ENCODE results near the gene VSIG2.

Gene VSIG2

DNA sequence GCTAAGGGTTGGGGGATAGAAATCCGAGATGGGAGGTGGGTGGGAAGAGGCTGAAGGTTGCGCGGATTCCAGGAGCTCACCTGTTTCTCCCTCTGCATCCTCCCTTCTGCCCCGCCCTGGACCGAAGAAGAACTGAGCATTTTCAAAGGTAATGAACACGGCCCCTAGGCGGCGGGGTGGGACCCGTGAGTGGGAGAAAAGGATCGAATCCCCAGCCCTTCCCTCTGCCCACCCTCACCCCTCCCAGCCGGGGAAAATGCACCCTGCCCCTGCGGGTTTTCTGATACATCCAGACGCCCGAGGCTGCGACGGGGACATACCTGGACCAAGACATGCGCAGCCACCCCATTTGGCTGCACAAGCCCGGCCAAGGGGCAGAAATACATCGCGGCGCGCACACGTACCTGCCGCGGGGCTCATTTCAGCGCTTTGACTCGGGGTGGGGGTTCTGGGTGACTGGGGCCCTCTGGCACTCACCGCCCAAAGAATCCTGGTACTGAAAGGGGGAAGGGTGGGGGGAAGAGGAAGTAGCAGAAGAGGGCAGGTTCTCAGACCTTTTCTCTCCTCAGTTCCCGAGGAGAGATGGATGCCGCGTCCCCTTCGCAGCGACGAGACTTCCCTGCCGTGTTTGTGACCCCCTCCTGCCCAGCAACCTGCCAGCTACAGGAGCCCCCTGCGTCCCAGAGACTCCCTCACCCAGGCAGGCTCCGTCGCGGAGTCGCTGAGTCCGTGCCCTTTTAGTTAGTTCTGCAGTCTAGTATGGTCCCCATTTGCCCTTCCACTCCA is 6.0 kb downstream of the VSIG2 start:
- H3K9ac ChIP-seq (ENCODE audit: low read depth, low read length), result no peak overlapping the region
- no peak for ATAC-seq (ENCODE audit: insufficient read depth, low read depth)
- no peak overlapping the region for H3K27ac ChIP-seq (ENCODE audit: low read length)
- H4K20me1 ChIP-seq (ENCODE audit: insufficient read depth, low read length), result peaks cover 11% of the 10 kb centered on the region
- no peaks in the 10 kb centered on the region for H3K79me2 ChIP-seq (ENCODE audit: insufficient read depth, low read length)
- no peak for TF ChIP-seq EZH2 (IDR thresholded peaks at IDR 0.05; ENCODE audit: borderline replicate concordance, low read depth, low read length, severe bottlenecking)
- no peak for TF ChIP-seq CTCF (IDR thresholded peaks at IDR 0.05; ENCODE audit: borderline replicate concordance, extremely low read depth, low read length, poor library complexity, severe bottlenecking)
- no peaks in the 10 kb centered on the region for H3K36me3 ChIP-seq (ENCODE audit: insufficient read depth, low read length)
- DNase-seq, result no peak
- H3K9me3 ChIP-seq (ENCODE audit: insufficient read depth, low read length, severe bottlenecking), result no peaks in the 10 kb centered on the region
- H2AFZ ChIP-seq (ENCODE audit: low read depth, low read length), result no peak overlapping the region
- H3K4me3 ChIP-seq (ENCODE audit: low read depth in 1 of 2, low read length in 2 of 2), result no peak overlapping the region
- H3K4me1 ChIP-seq (ENCODE audit: insufficient read depth, low read length), result no peaks in the 10 kb centered on the region
- peaks cover 38% of the 10 kb centered on the region for H3K27me3 ChIP-seq (ENCODE audit: insufficient read depth, low read length, poor library complexity)
- H3K4me2 ChIP-seq (ENCODE audit: insufficient read depth, low read length), result no peak overlapping the region

GRCh38 chr11:124745270-124745834 is 6.7 kb downstream of the VSIG2 start:
- Histone ChIP-seq H3K36me3 (ENCODE audit: insufficient read depth, low read length) (no peaks in the 10 kb centered on the region), H3K79me2 (ENCODE audit: insufficient read depth, low read length) (no peaks in the 10 kb centered on the region), H3K4me1 (ENCODE audit: insufficient read depth, low read length) (no peaks in the 10 kb centered on the region), H2AFZ (ENCODE audit: low read depth, low read length) (no peak overlapping the region), H4K20me1 (ENCODE audit: insufficient read depth, low read length) (peaks cover 11% of the 10 kb centered on the region), H3K27ac (ENCODE audit: low read length) (no peak overlapping the region), H3K4me3 (ENCODE audit: low read depth in 1 of 2, low read length in 2 of 2) (no peak overlapping the region), H3K27me3 (ENCODE audit: insufficient read depth, low read length, poor library complexity) (peaks cover 38% of the 10 kb centered on the region), H3K9ac (ENCODE audit: low read depth, low read length) (no peak overlapping the region), H3K9me3 (ENCODE audit: insufficient read depth, low read length, severe bottlenecking) (no peaks in the 10 kb centered on the region), H3K4me2 (ENCODE audit: insufficient read depth, low read length) (no peak overlapping the region)
- no peak for ATAC-seq (ENCODE audit: insufficient read depth, low read depth)
- DNase-seq, result no peak
- no peak for TF ChIP-seq EZH2 (IDR thresholded peaks at IDR 0.05; ENCODE audit: borderline replicate concordance, low read depth, low read length, severe bottlenecking)
- no peak for TF ChIP-seq CTCF (IDR thresholded peaks at IDR 0.05; ENCODE audit: borderline replicate concordance, extremely low read depth, low read length, poor library complexity, severe bottlenecking)

DNA sequence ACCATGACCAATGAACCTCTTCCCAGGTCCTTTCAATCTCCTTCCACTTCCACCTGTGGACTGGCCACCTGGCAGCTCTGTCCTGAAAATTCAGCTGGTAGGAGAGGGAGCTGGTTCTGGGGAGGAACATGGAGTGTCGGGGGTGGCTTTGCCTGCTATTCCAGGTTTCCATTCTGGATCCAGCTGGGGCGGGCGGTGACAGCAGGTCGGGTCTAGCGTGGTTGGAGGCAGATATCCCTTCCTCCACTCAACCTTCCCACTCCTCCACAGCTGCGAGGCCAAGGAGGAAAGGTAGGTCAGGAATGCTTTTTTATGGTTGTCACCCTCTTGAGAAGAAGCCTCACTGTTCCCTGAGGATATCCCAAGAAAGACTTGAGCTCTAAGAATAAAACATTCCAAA is 9.0 kb downstream of the VSIG2 start:
- H4K20me1 ChIP-seq (ENCODE audit: insufficient read depth, low read length), result peaks cover 7% of the 10 kb centered on the region; the same call in 1 of the 2 replicates
- no peak overlapping the region for H2AFZ ChIP-seq (ENCODE audit: low read depth, low read length)
- DNase-seq (no peak), ATAC-seq (ENCODE audit: insufficient read depth, low read depth) (no peak)
- no peak overlapping the region for H3K4me3 ChIP-seq (ENCODE audit: low read depth in 1 of 2, low read length in 2 of 2)
- H3K4me1 ChIP-seq (ENCODE audit: insufficient read depth, low read length), result no peaks in the 10 kb centered on the region
- H3K27me3 ChIP-seq (ENCODE audit: insufficient read depth, low read length, poor library complexity), result peaks cover 25% of the 10 kb centered on the region
- TF ChIP-seq CTCF (IDR thresholded peaks at IDR 0.05; ENCODE audit: borderline replicate concordance, extremely low read depth, low read length, poor library complexity, severe bottlenecking) (no peak), EZH2 (IDR thresholded peaks at IDR 0.05; ENCODE audit: borderline replicate concordance, low read depth, low read length, severe bottlenecking) (no peak)
- no peak overlapping the region for H3K27ac ChIP-seq (ENCODE audit: low read length)
- H3K9me3 ChIP-seq (ENCODE audit: insufficient read depth, low read length, severe bottlenecking), result no peaks in the 10 kb centered on the region
- H3K9ac ChIP-seq (ENCODE audit: low read depth, low read length), result no peak overlapping the region
- no peak overlapping the region for H3K4me2 ChIP-seq (ENCODE audit: insufficient read depth, low read length)
- H3K36me3 ChIP-seq (ENCODE audit: insufficient read depth, low read length), result no peaks in the 10 kb centered on the region
- H3K79me2 ChIP-seq (ENCODE audit: insufficient read depth, low read length), result no peaks in the 10 kb centered on the region

Data from DND-41 (cell line).